HepG2 (cell line): Measurements from ENCODE around the gene SYDE1. TPM values are rescaled to one million over a fixed set of nuclear protein-coding genes. Genes with fewer than 3 reads are reported as not detected.
"Not testable (repeated sequence)": the region's sequence is repeated elsewhere in the genome, so short reads cannot be mapped to it uniquely, and the experiment has no call there.

Experiments used
- ATAC-seq: fragments of 200-7000 bp; cut with Tn5 transposase; 3 replicates; pipeline ENCODE4 v1.9.1; 2020; ENCODE audit warnings: mild to moderate bottlenecking, moderate library complexity
- BruUV-seq: library from RNA; stranded (reverse); fragments of 400-500 nt; replicated peaks from 2 replicates; lab custom pipeline; 2021; lab: Mats Ljungman, UMichigan
- CTCF ChIA-PET: fragments of 300-600 bp; formaldehyde crosslinking; extraction: SDS; loops from one replicate; lab custom pipeline; 2021; ENCODE audit warnings: low total read pairs, inconsistent platforms, low intra/inter-chr PET ratio; lab: Yijun Ruan, JAX
- POLR2A ChIA-PET: fragments of 350-600 bp; sonication (Branson Sonifier 250); formaldehyde crosslinking; loops from one replicate; lab custom pipeline; 2020; ENCODE audit warnings: antibody characterized with exemption, inconsistent platforms; lab: Yijun Ruan, JAX
- DNase-seq: peaks from one replicate; pipeline ENCODE4 v3.0.0-alpha.2; 2015; ENCODE audit warnings: low spot score
- FAIRE-seq: peaks from 3 replicates; lab custom pipeline; 2011; peaks lifted over from hg19 to GRCh38; lab: Jason Lieb, UNC
- H2AFZ ChIP-seq: one replicate; pipeline ENCODE4 v1.6.1; 2011; ENCODE audit warnings: low read length, inconsistent platforms
- H3K27ac ChIP-seq: fragments of 300-600 bp; 3 replicates; pipeline ENCODE4 v1.8.0; 2011; ENCODE audit warnings: mixed run types, mild to moderate bottlenecking, mixed read lengths, low read length, inconsistent platforms; ENCODE audit not compliant: insufficient read depth; ENCODE audit errors: extremely low read length
- H3K27me3 ChIP-seq, 2 experiments: fragments of 200-600 bp in 1 of 2; 2 replicates in 1 of 2; 3 replicates in 1 of 2; pipeline versions ENCODE4 v1.6.0 to v1.8.0; 2011; ENCODE audit warnings: low read length in 2 of 2, mild to moderate bottlenecking in 2 of 2, moderate library complexity in 2 of 2, inconsistent platforms in 1 of 2; ENCODE audit not compliant: insufficient read depth in 2 of 2, control insufficient read depth in 1 of 2
- H3K36me3 ChIP-seq, 2 experiments: fragments of 200-600 bp in 1 of 2; replicated peaks in 1 of 2; 2 replicates in 1 of 2; 3 replicates in 1 of 2; pipeline versions ENCODE4 v1.5.1 to v1.8.0; 2011; ENCODE audit warnings: low read length in 2 of 2, inconsistent platforms in 1 of 2; ENCODE audit not compliant: insufficient read depth in 2 of 2, control insufficient read depth in 1 of 2
- H3K4me1 ChIP-seq: 2 replicates; pipeline ENCODE4 v1.5.1; 2012; ENCODE audit warnings: low read length, inconsistent platforms; ENCODE audit not compliant: insufficient read depth
- H3K4me2 ChIP-seq: 2 replicates; pipeline ENCODE4 v1.6.0; 2011; ENCODE audit warnings: low read depth, low read length, inconsistent platforms
- H3K4me3 ChIP-seq, 3 experiments: fragments of 200-600 bp in 1 of 3; sonication (generic), shearing (Covaris generic) in 1 of 3; replicated peaks in 1 of 3; 2 replicates each; pipeline ENCODE4 v1.5.1; 2011 to 2016; ENCODE audit warnings: low read length in 3 of 3, inconsistent platforms in 2 of 3, low read depth in 2 of 3, mild to moderate bottlenecking in 2 of 3, control low read depth in 1 of 3, mixed read lengths in 1 of 3; ENCODE audit not compliant: insufficient read depth in 1 of 3
- H3K79me2 ChIP-seq: one replicate; pipeline ENCODE4 v1.6.1; 2011; ENCODE audit warnings: low read length, inconsistent platforms; ENCODE audit not compliant: insufficient read depth
- H3K9ac ChIP-seq: 2 replicates; pipeline ENCODE4 v1.6.0; 2011; ENCODE audit warnings: mild to moderate bottlenecking, low read depth, low read length, inconsistent platforms; ENCODE audit not compliant: insufficient read depth
- H3K9me3 ChIP-seq: 2 replicates; pipeline ENCODE4 v1.5.1; 2012; ENCODE audit warnings: mild to moderate bottlenecking, low read length
- H4K20me1 ChIP-seq: 2 replicates; pipeline ENCODE4 v1.6.0; 2011; ENCODE audit warnings: inconsistent platforms, mild to moderate bottlenecking, low read length, moderate library complexity; ENCODE audit not compliant: insufficient read depth
- ELF4 ChIP-seq: sonication (generic); formaldehyde crosslinking; IDR thresholded peaks from 2 replicates; pipeline ENCODE4 v1.5.0; 2020; ENCODE audit warnings: missing genetic modification reagents, mild to moderate bottlenecking, moderate library complexity, borderline replicate concordance
- FOSL2 ChIP-seq: sonication (generic); formaldehyde crosslinking; IDR thresholded peaks from 2 replicates; pipeline ENCODE4 v1.4.0; 2020; ENCODE audit warnings: missing genetic modification reagents
- FOXP1 ChIP-seq, 2 experiments: fragments of 450-650 bp in 1 of 2; IDR thresholded peaks; 2 replicates each; pipeline ENCODE4 v1.6.1; 2017 to 2018; ENCODE audit warnings: antibody characterized with exemption in 1 of 2
- GATAD2A ChIP-seq: IDR thresholded peaks from 2 replicates; pipeline ENCODE4 v1.6.1; 2016
- HDAC2 ChIP-seq: sonication (generic); formaldehyde crosslinking; IDR thresholded peaks from 2 replicates; pipeline ENCODE4 v1.4.0; 2020; ENCODE audit warnings: missing genetic modification reagents
- KDM1A ChIP-seq: IDR thresholded peaks from 2 replicates; pipeline ENCODE4 v1.6.1; 2016; ENCODE audit warnings: missing compliant biosample characterization
- MAZ ChIP-seq, 2 experiments: sonication (generic) in 1 of 2; formaldehyde crosslinking in 1 of 2; IDR thresholded peaks; 2 replicates each; pipeline versions ENCODE4 v1.5.0 to v1.6.1; 2012 to 2020; ENCODE audit warnings: low read depth in 2 of 2, mild to moderate bottlenecking in 2 of 2, borderline replicate concordance in 1 of 2, improper control_type of control experiment in 1 of 2, low read length in 1 of 2, missing genetic modification reagents in 1 of 2, moderate library complexity in 1 of 2
- NCOA2 ChIP-seq: sonication (generic); formaldehyde crosslinking; IDR thresholded peaks from 2 replicates; pipeline ENCODE4 v1.8.0; 2022; ENCODE audit warnings: inconsistent platforms
- PHB2 ChIP-seq: fragments of 450-650 bp; IDR thresholded peaks from 2 replicates; pipeline ENCODE4 v1.6.1; 2018; ENCODE audit not compliant: partially characterized antibody
- PRPF4 ChIP-seq: fragments of 200-400 bp; formaldehyde crosslinking; IDR thresholded peaks from 2 replicates; pipeline ENCODE4 v1.6.1; 2016; ENCODE audit warnings: low read length, low read depth; ENCODE audit not compliant: poor library complexity, severe bottlenecking
- RBM39 ChIP-seq: fragments of 200-400 bp; formaldehyde crosslinking; IDR thresholded peaks from one replicate; pipeline ENCODE4 v1.6.1; 2018; ENCODE audit warnings: antibody characterized with exemption, mild to moderate bottlenecking, low read depth, low read length; ENCODE audit not compliant: poor library complexity, severe bottlenecking
- SNAI1 ChIP-seq: sonication (generic); formaldehyde crosslinking; IDR thresholded peaks from 2 replicates; pipeline ENCODE4 v1.5.0; 2020; ENCODE audit warnings: mild to moderate bottlenecking, missing genetic modification reagents, borderline replicate concordance
- SOX5 ChIP-seq: IDR thresholded peaks from 2 replicates; pipeline ENCODE4 v1.6.1; 2016; ENCODE audit warnings: borderline replicate concordance
- SOX6 ChIP-seq, 2 experiments: fragments of 450-650 bp in 1 of 2; sonication (generic) in 1 of 2; formaldehyde crosslinking in 1 of 2; IDR thresholded peaks; 2 replicates each; pipeline versions ENCODE4 v1.4.0 to v1.6.1; 2017 to 2020; ENCODE audit warnings: antibody characterized with exemption in 1 of 2, mild to moderate bottlenecking in 1 of 2, missing genetic modification reagents in 1 of 2
- TEAD2 ChIP-seq: sonication (generic); formaldehyde crosslinking; IDR thresholded peaks from 2 replicates; pipeline ENCODE4 v1.9.0; 2021; ENCODE audit warnings: missing genetic modification reagents
- THAP11 ChIP-seq: IDR thresholded peaks from 2 replicates; pipeline ENCODE4 v1.6.1; 2016; ENCODE audit warnings: missing biosample characterization, missing genetic modification reagents
- ZBTB21 ChIP-seq: sonication (generic); formaldehyde crosslinking; IDR thresholded peaks from 2 replicates; pipeline ENCODE4 v1.4.0; 2020; ENCODE audit warnings: missing genetic modification reagents
- ZC3H13 ChIP-seq: sonication (generic); formaldehyde crosslinking; IDR thresholded peaks from 2 replicates; pipeline ENCODE4 v1.8.1; 2023; ENCODE audit warnings: mild to moderate bottlenecking, missing genetic modification reagents, moderate library complexity
- ZNF333 ChIP-seq: sonication (generic); formaldehyde crosslinking; IDR thresholded peaks from 2 replicates; pipeline ENCODE4 v1.4.0; 2020; ENCODE audit warnings: mild to moderate bottlenecking, missing genetic modification reagents, borderline replicate concordance
- ZNF460 ChIP-seq: sonication (generic); formaldehyde crosslinking; IDR thresholded peaks from 2 replicates; pipeline ENCODE4 v1.5.1; 2020; ENCODE audit warnings: missing genetic modification reagents, mild to moderate bottlenecking, borderline replicate concordance
- ZNF788 ChIP-seq: sonication (generic); formaldehyde crosslinking; IDR thresholded peaks from 2 replicates; pipeline ENCODE4 v1.5.0; 2020; ENCODE audit warnings: mild to moderate bottlenecking, missing genetic modification reagents, borderline replicate concordance
- ZNF878 ChIP-seq: sonication (generic); formaldehyde crosslinking; IDR thresholded peaks from 2 replicates; pipeline ENCODE4 v1.8.1; 2023; ENCODE audit warnings: mild to moderate bottlenecking, missing genetic modification reagents, moderate library complexity
- WGBS: methylation state at CpG from one replicate; pipeline ENCODE4 v1.1.6; 2017; ENCODE audit warnings: low lambda C conversion rate; 5-methylcytosine and 5-hydroxymethylcytosine counted together
- in situ Hi-C: cut with HindIII; loops from 2 replicates; pipeline ENCODE4 v1.10.0; 2017; ENCODE audit warnings: low pct_unique_long_range_greater_than_20kb; ENCODE audit not compliant: extremely low pct_ligation_motif_present
- intact Hi-C: fragments of 100-400 bp; cut with micrococcal nuclease; formaldehyde crosslinking; loops from one replicate; pipeline ENCODE4 v1.10.0; 2022; ENCODE audit not compliant: unreplicated experiment
- polyA plus RNA-seq, 8 experiments: library from polyadenylated mRNA; depleted of rRNA in 3 of 8; stranded (reverse) in 7 of 8; unstranded in 1 of 8; fragments of >200 nt; fragmentation: Illumina TruSeq in 4 of 8; extraction: Trizol in 4 of 8; gene quantifications; 2 replicates each; pipeline versions ENCODE4 v1.2.1 to v1.2.3, GENCODE V29; 2011 to 2016; ENCODE audit warnings: low read depth in 4 of 8, missing spikeins in 1 of 8, mixed read lengths in 1 of 8; ENCODE audit not compliant: insufficient read depth in 1 of 8
- total RNA-seq, 5 experiments: library from RNA; depleted of rRNA; stranded (reverse); fragments of >200 nt; fragmentation: Illumina TruSeq; extraction: Trizol; gene quantifications; 2 replicates each; pipeline ENCODE4 v1.2.3, GENCODE V29; 2016; ENCODE audit warnings: low read depth in 1 of 5
- TF ChIP-seq, protein P1 (sequence below): sonication (generic); formaldehyde crosslinking; IDR thresholded peaks from 2 replicates; pipeline ENCODE4 v1.8.1; 2023; ENCODE audit warnings: mild to moderate bottlenecking, moderate library complexity, missing genetic modification reagents
- TF ChIP-seq, protein P2 (sequence below): sonication (generic); IDR thresholded peaks from 2 replicates; pipeline ENCODE4 v1.6.1; 2016; ENCODE audit warnings: low read depth, borderline replicate concordance

The SYDE1 gene
- total and polyA plus RNA-seq, 2 of the 13 experiments (the other 11 are each of a cell fraction or from before 2014, with no cell fraction given), result 4.3 to 13.6 TPM

GRCh38 chr19:15096223-15096622 is 11.0 kb upstream of the SYDE1 start (continued):
- TF ChIP-seq ELF4 (no peak), SNAI1 (CRISPR knock-in tag) (no peak), TEAD2 (CRISPR knock-in tag) (no peak), PRPF4 (no peak), ZBTB21 (CRISPR knock-in tag) (no peak), ZNF333 (CRISPR knock-in tag) (no peak), PHB2 (no peak), RBM39 (no peak), ZC3H13 (CRISPR knock-in tag) (no peak), ZNF460 (CRISPR knock-in tag) (peak; percentile 68; the same call in 1 of the 2 replicates), ZNF788 (no peak)

GRCh38 chr19:15097980-15098379 is 9.2 kb upstream of the SYDE1 start:
- DNase-seq (peak; percentile 68), ATAC-seq (peak; percentile 84)
- in situ Hi-C loops, result loop anchor here (5.0 to 25.0 kb wide), 2 partner anchors 54 to 464 kb away; no protein-coding TSS in a partner anchor
- CTCF ChIA-PET; H3K27me3 ChIP-seq; BruUV-seq; H4K20me1 ChIP-seq; H3K27ac ChIP-seq; H3K9me3 ChIP-seq; H3K4me3 ChIP-seq; FAIRE-seq; H2AFZ ChIP-seq; POLR2A ChIA-PET; H3K36me3 ChIP-seq; intact Hi-C loops; H3K79me2 ChIP-seq; H3K9ac ChIP-seq; TF ChIP-seq SOX6 (IDR thresholded peaks at IDR 0.05); MAZ (IDR thresholded peaks at IDR 0.05; ENCODE audit: borderline replicate concordance, low read depth, low read length); FOXP1 (IDR thresholded peaks at IDR 0.05): not testable (repeated sequence)
- peak overlapping the region; percentile 25 for H3K4me2 ChIP-seq
- H3K4me1 ChIP-seq, result peaks cover 27% of the 10 kb centered on the region
- WGBS, result 17% methylated on average over 6 of the region's 6 CpGs
- peak; percentile 42; the same call in 1 of the 2 replicates for TF ChIP-seq FOSL2 (CRISPR knock-in tag)
- TF ChIP-seq, protein P1, sequence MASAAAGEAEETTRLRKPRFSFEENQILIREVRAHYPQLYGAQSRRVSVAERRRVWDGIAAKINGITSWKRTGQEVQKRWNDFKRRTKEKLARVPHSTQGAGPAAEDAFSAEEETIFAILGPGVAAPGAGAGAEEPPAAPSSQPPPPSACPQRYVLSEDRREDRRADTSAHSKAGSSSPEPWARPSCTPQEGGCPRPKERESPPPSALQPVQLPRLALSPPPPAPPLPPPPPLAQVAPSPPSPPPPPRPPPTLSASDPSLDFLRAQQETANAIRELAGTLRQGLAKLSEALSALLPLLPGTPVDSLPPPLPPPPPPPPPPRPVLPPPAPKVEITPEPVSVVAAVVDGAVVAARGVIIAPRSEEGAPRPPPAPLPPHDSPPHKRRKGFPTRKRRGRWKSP, result peak; percentile 44; the same call in 1 of the 2 replicates
- TF ChIP-seq, protein P2, sequence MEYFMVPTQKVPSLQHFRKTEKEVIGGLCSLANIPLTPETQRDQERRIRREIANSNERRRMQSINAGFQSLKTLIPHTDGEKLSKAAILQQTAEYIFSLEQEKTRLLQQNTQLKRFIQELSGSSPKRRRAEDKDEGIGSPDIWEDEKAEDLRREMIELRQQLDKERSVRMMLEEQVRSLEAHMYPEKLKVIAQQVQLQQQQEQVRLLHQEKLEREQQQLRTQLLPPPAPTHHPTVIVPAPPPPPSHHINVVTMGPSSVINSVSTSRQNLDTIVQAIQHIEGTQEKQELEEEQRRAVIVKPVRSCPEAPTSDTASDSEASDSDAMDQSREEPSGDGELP, result peak; percentile 82; the same call in 1 of the 2 replicates
- TF ChIP-seq NCOA2 (CRISPR knock-in tag), result peak; percentile 26; the same call in 1 of the 2 replicates
- peak; percentile 64 for TF ChIP-seq GATAD2A (CRISPR knock-in tag)
- peak; percentile 63; the same call in 1 of the 2 replicates for TF ChIP-seq KDM1A
- 0 out of 2 replicates have a peak, but pooled peaks have one; percentile 33 for TF ChIP-seq HDAC2 (CRISPR knock-in tag)
- TF ChIP-seq SOX5 (CRISPR knock-in tag), result peak; percentile 83; the same call in 1 of the 2 replicates
- peak; percentile 76 for TF ChIP-seq THAP11 (CRISPR knock-in tag)
- peak; percentile 49; the same call in 1 of the 2 replicates for TF ChIP-seq ZNF878 (CRISPR knock-in tag)
- TF ChIP-seq SOX6 (CRISPR knock-in tag; IDR thresholded peaks at IDR 0.05), result peak; percentile 90
- TF ChIP-seq MAZ (CRISPR knock-in tag; IDR thresholded peaks at IDR 0.05; ENCODE audit: low read depth), result peak; percentile 20; the same call in 1 of the 2 replicates
- peak; percentile 74 for TF ChIP-seq FOXP1 (CRISPR knock-in tag; IDR thresholded peaks at IDR 0.05)
